K562 (cell line): ENCODE results near the gene SFN. TPM values are rescaled to one million over a fixed set of nuclear protein-coding genes. Genes with fewer than 3 reads are reported as not detected.

ENCODE experiments used
- KAT2B ChIP-seq: IDR thresholded peaks from one replicate; pipeline ENCODE4 v1.6.1; 2012; ENCODE audit warnings: low read depth, mild to moderate bottlenecking, control low read depth, inconsistent platforms, low read length, moderate library complexity
- KLF16 ChIP-seq: IDR thresholded peaks from 2 replicates; pipeline ENCODE4 v1.6.1; 2016; ENCODE audit warnings: antibody characterized with exemption
- PCBP2 ChIP-seq: fragments of 200-400 bp; formaldehyde crosslinking; IDR thresholded peaks from 2 replicates; pipeline ENCODE4 v1.6.1; 2018; ENCODE audit warnings: low read length, low read depth, mild to moderate bottlenecking, moderate library complexity; ENCODE audit not compliant: poor library complexity, severe bottlenecking
- RB1 ChIP-seq: fragments of 450-650 bp; IDR thresholded peaks from 2 replicates; pipeline ENCODE4 v1.6.1; 2017; ENCODE audit warnings: low read depth, mild to moderate bottlenecking
- TCFL5 ChIP-seq: fragments of 250-450 bp; sonication (Bioruptor Pico); conservative IDR thresholded peaks from 2 replicates; pipeline ENCODE4 v1.6.1; 2021; ENCODE audit warnings: mild to moderate bottlenecking, moderate library complexity, matching md5 sums
- TGIF2 ChIP-seq: sonication (generic); formaldehyde crosslinking; IDR thresholded peaks from 2 replicates; pipeline ENCODE4 v1.8.1; 2022; ENCODE audit warnings: mild to moderate bottlenecking, missing genetic modification reagents, moderate library complexity
- ZC3H11A ChIP-seq: IDR thresholded peaks from 2 replicates; pipeline ENCODE4 v1.6.1; 2012; ENCODE audit warnings: low read depth, low read length, improper control_type of control experiment
- polyA plus RNA-seq, 8 experiments: library from polyadenylated mRNA; depleted of rRNA in 4 of 8; stranded (reverse) in 5 of 8; unstranded in 3 of 8; fragments of >200 nt; fragmentation: Nextera tagmentation in 2 of 8; fragmentation: Illumina TruSeq in 1 of 8; extraction: Ambion mirVana in 2 of 8; extraction: Trizol in 1 of 8; gene quantifications; 2 replicates each; pipeline versions ENCODE4 v1.2.1 to v1.2.3, GENCODE V29; 2011 to 2014; ENCODE audit warnings: inconsistent platforms in 1 of 8, missing spikeins in 1 of 8
- total RNA-seq, 7 experiments: library from RNA; depleted of rRNA in 6 of 7; stranded (reverse); fragments of >200 nt in 6 of 7; fragmentation: Illumina TruSeq in 2 of 7; extraction: Trizol in 2 of 7; gene quantifications; 2 replicates each; pipeline versions ENCODE4 v1.2.1 to v1.2.3, GENCODE V29; 2011 to 2021; ENCODE audit warnings: low replicate concordance in 1 of 7
- TF ChIP-seq, protein P1 (sequence below): fragments of 450-650 bp; IDR thresholded peaks from 2 replicates; pipeline ENCODE4 v1.6.1; 2016; ENCODE audit warnings: low read depth

The SFN gene
- total and polyA plus RNA-seq, 9 of the 15 experiments (the other 6 are each of a cell fraction or from before 2014, with no cell fraction given): 0.10 to 3.8 (median 2.0) TPM

- TF ChIP-seq, protein P1, sequence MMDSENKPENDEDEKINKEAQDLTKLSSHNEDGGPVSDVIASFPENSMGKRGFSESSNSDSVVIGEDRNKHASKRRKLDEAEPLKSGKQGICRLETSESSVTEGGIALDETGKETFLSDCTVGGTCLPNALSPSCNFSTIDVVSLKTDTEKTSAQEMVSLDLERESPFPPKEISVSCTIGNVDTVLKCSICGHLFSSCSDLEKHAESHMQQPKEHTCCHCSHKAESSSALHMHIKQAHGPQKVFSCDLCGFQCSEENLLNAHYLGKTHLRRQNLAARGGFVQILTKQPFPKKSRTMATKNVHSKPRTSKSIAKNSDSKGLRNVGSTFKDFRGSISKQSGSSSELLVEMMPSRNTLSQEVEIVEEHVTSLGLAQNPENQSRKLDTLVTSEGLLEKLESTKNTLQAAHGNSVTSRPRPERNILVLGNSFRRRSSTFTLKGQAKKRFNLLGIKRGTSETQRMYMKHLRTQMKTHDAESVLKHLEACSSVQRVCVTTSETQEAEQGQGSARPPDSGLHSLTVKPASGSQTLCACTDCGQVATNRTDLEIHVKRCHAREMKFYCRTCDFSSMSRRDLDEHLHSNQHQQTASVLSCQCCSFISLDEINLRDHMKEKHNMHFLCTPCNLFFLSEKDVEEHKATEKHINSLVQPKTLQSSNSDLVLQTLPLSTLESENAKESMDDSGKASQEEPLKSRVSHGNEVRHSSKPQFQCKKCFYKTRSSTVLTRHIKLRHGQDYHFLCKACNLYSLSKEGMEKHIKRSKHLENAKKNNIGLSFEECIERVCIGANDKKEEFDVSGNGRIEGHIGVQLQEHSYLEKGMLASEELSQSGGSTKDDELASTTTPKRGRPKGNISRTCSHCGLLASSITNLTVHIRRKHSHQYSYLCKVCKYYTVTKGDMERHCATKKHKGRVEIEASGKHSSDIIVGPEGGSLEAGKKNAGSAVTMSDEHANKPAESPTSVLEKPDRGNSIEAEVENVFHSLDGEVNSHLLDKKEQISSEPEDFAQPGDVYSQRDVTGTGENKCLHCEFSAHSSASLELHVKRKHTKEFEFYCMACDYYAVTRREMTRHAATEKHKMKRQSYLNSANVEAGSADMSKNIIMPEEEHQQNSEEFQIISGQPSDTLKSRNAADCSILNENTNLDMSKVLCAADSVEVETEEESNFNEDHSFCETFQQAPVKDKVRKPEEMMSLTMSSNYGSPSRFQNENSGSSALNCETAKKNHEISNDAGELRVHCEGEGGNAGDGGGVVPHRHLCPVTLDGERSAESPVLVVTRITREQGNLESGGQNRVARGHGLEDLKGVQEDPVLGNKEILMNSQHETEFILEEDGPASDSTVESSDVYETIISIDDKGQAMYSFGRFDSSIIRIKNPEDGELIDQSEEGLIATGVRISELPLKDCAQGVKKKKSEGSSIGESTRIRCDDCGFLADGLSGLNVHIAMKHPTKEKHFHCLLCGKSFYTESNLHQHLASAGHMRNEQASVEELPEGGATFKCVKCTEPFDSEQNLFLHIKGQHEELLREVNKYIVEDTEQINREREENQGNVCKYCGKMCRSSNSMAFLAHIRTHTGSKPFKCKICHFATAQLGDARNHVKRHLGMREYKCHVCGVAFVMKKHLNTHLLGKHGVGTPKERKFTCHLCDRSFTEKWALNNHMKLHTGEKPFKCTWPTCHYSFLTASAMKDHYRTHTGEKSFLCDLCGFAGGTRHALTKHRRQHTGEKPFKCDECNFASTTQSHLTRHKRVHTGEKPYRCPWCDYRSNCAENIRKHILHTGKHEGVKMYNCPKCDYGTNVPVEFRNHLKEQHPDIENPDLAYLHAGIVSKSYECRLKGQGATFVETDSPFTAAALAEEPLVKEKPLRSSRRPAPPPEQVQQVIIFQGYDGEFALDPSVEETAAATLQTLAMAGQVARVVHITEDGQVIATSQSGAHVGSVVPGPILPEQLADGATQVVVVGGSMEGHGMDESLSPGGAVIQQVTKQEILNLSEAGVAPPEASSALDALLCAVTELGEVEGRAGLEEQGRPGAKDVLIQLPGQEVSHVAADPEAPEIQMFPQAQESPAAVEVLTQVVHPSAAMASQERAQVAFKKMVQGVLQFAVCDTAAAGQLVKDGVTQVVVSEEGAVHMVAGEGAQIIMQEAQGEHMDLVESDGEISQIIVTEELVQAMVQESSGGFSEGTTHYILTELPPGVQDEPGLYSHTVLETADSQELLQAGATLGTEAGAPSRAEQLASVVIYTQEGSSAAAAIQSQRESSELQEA: no peak
- TF ChIP-seq TGIF2: no peak
- TF ChIP-seq PCBP2: no peak
- TF ChIP-seq RB1: no peak
- no peak for TF ChIP-seq ZC3H11A
- no peak for TF ChIP-seq TCFL5 (CRISPR knock-in tag)
- TF ChIP-seq KAT2B: no peak
- no peak for TF ChIP-seq KLF16
Measured at GRCh38 chr1:26824731-26825130, 38.2 kb upstream of the SFN start (continued).
